Stimulated activated CD8-positive, alpha-beta memory T cell treated with anti-CD3 and anti-CD28 coated beads, Interleukin-15, amount 100 ng/mL, for 48 hours (primary cell): ENCODE data around the gene RBM38.

Experiments used
- DNase-seq, 2 donors: peaks; one replicate each; pipeline ENCODE4 v3.0.0-alpha.2; 2020; ENCODE audit warnings: low read depth in 2 of 2

RBM38 gene

DNA sequence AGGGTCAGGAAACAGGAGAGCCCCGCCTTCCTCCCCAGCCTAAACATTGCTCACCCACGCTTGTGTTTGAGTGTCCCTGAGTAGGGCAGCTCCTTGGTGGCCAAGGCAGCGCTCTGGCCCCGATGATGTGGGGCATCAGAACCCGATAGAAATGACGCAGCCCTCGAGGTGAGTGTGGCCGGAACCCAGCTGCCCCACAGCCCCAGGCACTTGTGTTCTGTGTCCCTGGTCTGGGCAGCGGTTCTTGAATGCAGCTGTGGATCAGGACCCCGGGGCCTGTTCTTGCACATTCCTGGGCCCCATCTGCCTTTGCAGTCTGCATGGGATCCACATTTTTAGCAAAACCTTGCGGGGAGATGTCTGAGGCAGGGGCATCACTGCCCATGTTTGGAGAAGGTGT, 12.8 kb downstream of the RBM38 start:
- DNase-seq, result no peak

DNA sequence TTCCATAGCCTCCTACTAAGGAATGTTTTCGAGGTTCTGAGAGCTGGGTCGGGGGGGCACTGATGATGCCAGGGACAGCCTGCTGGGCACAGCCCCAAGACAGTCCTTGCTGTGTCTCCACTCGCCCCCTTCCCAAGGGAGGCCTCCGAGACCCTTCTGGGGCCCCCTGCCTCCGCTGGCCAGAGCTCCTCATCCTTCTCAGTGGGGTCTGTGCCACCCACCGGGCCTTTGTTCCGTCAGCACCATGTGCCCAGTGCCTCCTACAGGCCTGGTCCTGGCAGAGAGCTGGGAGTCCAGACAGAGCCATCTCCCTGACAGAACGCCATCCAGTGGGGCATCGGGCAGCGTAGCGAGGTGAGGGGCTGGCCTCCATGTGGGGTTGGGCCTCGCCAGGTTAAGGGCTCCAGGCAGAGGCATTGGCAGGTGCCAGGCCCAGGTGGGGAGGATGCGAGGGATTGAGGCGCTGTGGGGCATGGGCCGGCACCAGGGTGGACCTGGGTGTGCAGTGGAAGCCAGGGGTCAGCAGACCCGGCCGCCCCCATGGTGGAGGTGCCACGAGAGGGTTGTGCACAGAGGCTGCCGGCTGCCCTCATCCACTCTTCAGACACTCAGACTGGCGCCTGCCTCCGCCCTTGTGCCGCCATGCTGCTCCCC, 13.3 kb downstream of the RBM38 start:
- no peak for DNase-seq

DNA sequence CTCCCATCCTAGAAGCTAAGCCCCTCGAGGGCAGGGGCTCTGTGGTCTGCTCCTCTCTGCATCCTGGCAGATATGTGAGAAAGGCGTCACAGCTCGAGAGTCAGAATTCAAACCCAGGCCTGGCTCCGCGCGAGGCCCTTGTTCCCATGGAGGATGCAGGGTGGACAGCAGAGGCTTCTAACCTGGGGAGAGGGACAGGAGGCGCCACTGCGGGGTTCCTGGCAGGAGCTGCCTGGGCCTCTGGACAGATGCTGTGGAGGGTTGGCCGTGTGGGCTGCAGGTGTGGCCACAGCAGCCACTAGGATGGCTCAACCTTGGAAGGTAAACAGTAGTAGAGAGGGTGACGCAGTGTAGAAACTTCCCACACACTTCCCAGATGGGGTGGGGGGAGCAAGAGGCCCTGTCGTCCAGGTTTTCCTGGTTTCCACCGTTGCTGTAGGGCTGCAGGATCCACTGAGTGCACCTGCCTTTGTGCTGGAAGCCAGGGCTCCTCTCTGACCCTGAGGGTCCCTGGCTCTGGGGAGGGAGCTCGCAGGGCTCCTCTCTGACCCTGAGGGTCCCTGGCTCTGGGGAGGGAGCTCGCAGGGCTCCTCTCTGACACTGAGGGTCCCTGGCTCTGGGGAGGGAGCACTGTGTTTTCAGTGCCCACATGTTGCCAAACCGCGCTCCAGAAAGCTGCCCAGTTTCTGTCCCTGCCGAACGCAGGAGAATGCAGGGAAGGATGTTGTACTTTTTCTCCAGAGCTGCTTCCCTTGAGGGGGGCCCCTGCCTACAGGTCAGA, 14.2 kb downstream of the RBM38 start:
- DNase-seq, result no peak

DNA sequence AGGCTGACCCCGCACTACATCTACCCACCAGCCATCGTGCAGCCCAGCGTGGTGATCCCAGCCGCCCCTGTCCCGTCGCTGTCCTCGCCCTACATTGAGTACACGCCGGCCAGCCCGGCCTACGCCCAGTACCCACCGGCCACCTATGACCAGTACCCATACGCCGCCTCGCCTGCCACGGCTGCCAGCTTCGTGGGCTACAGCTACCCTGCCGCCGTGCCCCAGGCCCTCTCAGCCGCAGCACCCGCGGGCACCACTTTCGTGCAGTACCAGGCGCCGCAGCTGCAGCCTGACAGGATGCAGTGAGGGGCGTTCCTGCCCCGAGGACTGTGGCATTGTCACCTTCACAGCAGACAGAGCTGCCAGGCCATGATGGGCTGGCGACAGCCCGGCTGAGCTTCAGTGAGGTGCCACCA, 16.4 kb downstream of the RBM38 start:
- DNase-seq, result no peak

GRCh38 chr20:57408131-57408530, 16.9 kb downstream of the RBM38 start:
- DNase-seq, result no peak

GRCh38 chr20:57408536-57409233, 17.5 kb downstream of the RBM38 start:
- DNase-seq, result no peak

DNA sequence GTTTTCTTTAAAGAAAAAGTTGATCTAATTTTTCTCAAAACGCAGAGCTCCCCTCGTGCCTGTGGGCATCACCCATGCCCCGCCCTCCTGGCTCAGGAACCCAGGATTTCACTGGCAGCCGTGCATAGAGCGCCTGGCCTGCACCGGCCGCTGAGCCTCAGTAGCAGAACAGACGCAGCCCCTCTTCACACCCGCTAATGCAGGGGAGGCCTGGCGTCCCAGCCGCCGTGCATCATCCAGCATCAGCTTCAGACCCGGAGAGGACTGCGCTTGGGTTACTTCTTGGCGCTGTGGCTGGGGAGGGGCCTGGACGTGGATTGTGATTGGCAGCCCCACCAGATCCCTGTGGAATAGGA, 18.1 kb downstream of the RBM38 start:
- no peak for DNase-seq

- DNase-seq, result no peak
These were observed 18.6 kb downstream of the RBM38 start for GRCh38 chr20:57409672-57410397.

GRCh38 chr20:57410398-57410920, 19.3 kb downstream of the RBM38 start:
- DNase-seq, result no peak

GRCh38 chr20:57410924-57411323, 19.7 kb downstream of the RBM38 start:
- DNase-seq, result no peak

DNA sequence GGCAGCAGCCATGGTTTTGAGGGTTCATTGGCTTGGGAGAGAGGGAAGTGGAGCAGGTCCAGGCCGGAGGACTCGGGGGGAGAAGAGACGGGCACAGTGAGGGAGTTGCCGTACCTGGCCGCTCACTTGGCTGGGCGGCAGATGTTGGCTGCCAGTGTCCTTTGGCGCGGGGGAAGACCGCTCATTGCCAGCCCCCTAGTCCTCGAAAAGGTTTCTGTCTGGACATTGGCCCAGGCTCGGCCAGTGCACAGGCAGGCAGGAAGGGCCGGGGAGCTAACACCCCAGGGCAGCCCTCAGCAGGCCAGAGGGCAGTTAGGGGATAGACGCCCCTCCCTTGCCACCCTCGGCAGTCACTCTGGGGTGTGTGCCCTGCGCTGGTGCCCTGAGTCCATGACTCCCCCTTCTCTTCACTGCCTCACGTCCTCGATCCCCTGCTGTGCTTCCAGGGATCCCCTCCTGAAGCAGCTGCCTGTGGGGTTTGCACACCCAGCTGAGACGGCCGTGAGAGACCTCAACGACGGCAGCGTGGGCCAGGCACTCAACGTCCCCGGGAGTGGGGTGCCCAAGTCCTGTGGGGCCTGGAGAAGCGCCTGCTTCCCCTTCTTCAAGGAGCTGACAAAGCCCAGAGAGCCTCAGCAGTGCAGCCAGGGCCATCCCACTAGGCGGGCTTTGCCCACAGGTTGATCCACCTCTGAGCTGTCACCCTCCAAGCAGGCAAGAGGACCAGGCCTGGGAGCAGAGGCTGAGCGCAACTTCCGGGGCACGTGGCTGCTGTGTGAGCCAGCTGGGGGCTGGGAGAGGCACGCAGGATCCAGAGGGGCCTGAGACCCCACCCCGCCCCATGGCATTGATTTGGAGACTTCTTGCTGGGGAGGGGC, 20.4 kb downstream of the RBM38 start:
- no peak for DNase-seq

- DNase-seq, result no peak
These were observed 21.3 kb downstream of the RBM38 start for GRCh38 chr20:57412347-57413029.

- DNase-seq, result no peak
These were observed 22.8 kb downstream of the RBM38 start for GRCh38 chr20:57413986-57414385.

- DNase-seq, result no peak
These were observed 23.8 kb downstream of the RBM38 start for GRCh38 chr20:57414867-57415592.

DNA sequence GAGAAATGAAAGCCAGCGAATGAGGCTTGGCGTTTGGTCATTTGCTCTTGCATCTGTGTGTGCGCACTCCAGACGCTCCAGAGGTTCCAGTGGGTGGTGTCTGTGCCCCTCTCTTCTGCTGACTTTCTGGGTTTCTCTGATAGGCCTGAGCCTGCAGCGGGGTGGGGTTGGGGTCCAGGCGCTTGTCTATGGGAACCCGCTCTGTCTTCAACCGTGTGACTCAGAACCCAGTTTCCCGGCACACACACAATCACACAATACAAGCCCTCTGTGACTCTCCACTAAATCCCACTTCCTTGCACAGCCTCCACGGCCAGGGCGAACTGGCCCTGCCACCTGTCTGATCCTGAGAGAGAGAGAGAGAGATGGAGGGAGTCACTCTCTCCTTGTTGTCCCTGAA, 24.6 kb downstream of the RBM38 start:
- no peak for DNase-seq

GRCh38 chr20:57416296-57417022, 25.3 kb downstream of the RBM38 start:
- DNase-seq, result no peak

- DNase-seq, result no peak
These were observed 26.0 kb downstream of the RBM38 start for GRCh38 chr20:57417051-57417689.
